ENCODE data around the gene SCN2A.
A peak's percentile ranks its signal among the peaks of the same experiment; 100 is the strongest.

Gene SCN2A

GRCh38 chr2:165402162-165402561 lies 162.9 kb downstream of the SCN2A start:
- DNase-seq (ENCODE audit: low read depth, low spot score) = peak; percentile 52
- no peak for TF ChIP-seq POLR2AphosphoS5 (IDR thresholded peaks at IDR 0.05; ENCODE audit: borderline replicate concordance, low read depth, low read length)
- TF ChIP-seq EZH2 (IDR thresholded peaks at IDR 0.05) = no peak
- no peak for TF ChIP-seq FOXP2 (optimal IDR thresholded peaks at IDR 0.05; ENCODE audit: control extremely low read depth, extremely low read length, insufficient read depth)

GRCh38 chr2:165406173-165406572 lies 167.0 kb downstream of the SCN2A start:
- no peaks in the 10 kb centered on the region for H3K36me3 ChIP-seq (ENCODE audit: insufficient read depth, low read length)
- no peak for DNase-seq (ENCODE audit: low read depth, low spot score)
- no peak overlapping the region for H3K9ac ChIP-seq (ENCODE audit: insufficient read length)

More at GRCh38 chr2:165402162-165402561, 162.9 kb downstream of the SCN2A start:
- Histone ChIP-seq H3K9me3 (ENCODE audit: low read depth, low read length) (no peaks in the 10 kb centered on the region), H3K9ac (ENCODE audit: insufficient read length) (peak overlapping the region; percentile 61), H3K36me3 (ENCODE audit: insufficient read depth, low read length) (no peaks in the 10 kb centered on the region), H3K4me3 (peak overlapping the region; percentile 61), H3K27ac (peak overlapping the region; percentile 92)

GRCh38 chr2:165407466-165407865 lies 168.3 kb downstream of the SCN2A start:
- H3K27ac ChIP-seq = peak overlapping the region; percentile 92
- H3K9me3 ChIP-seq (ENCODE audit: low read depth, low read length) = no peaks in the 10 kb centered on the region
- no peak for TF ChIP-seq FOXP2 (optimal IDR thresholded peaks at IDR 0.05; ENCODE audit: control extremely low read depth, extremely low read length, insufficient read depth)
- no peak for TF ChIP-seq POLR2AphosphoS5 (IDR thresholded peaks at IDR 0.05; ENCODE audit: borderline replicate concordance, low read depth, low read length)
- no peak for TF ChIP-seq EZH2 (IDR thresholded peaks at IDR 0.05)

More at GRCh38 chr2:165406173-165406572, 167.0 kb downstream of the SCN2A start:
- Histone ChIP-seq H3K9me3 (ENCODE audit: low read depth, low read length) (no peaks in the 10 kb centered on the region), H3K4me3 (no peak overlapping the region), H3K27ac (no peak overlapping the region)
- TF ChIP-seq POLR2AphosphoS5 (IDR thresholded peaks at IDR 0.05; ENCODE audit: borderline replicate concordance, low read depth, low read length) = no peak
- no peak for TF ChIP-seq EZH2 (IDR thresholded peaks at IDR 0.05)
- no peak for TF ChIP-seq FOXP2 (optimal IDR thresholded peaks at IDR 0.05; ENCODE audit: control extremely low read depth, extremely low read length, insufficient read depth)

GRCh38 chr2:165408186-165408585 lies 169.0 kb downstream of the SCN2A start:
- peak; percentile 41; the same call in 1 of the 2 replicates for TF ChIP-seq POLR2AphosphoS5 (IDR thresholded peaks at IDR 0.05; ENCODE audit: borderline replicate concordance, low read depth, low read length)
- TF ChIP-seq FOXP2 (optimal IDR thresholded peaks at IDR 0.05; ENCODE audit: control extremely low read depth, extremely low read length, insufficient read depth) = no peak
- no peak for TF ChIP-seq EZH2 (IDR thresholded peaks at IDR 0.05)
- no peaks in the 10 kb centered on the region for H3K9me3 ChIP-seq (ENCODE audit: low read depth, low read length)
- peak overlapping the region; percentile 45 for H3K4me3 ChIP-seq
- H3K27ac ChIP-seq = peak overlapping the region; percentile 92
- H3K36me3 ChIP-seq (ENCODE audit: insufficient read depth, low read length) = no peaks in the 10 kb centered on the region
- no peak overlapping the region for H3K9ac ChIP-seq (ENCODE audit: insufficient read length)
- DNase-seq (ENCODE audit: low read depth, low spot score) = no peak

More at GRCh38 chr2:165407466-165407865, 168.3 kb downstream of the SCN2A start:
- no peak for DNase-seq (ENCODE audit: low read depth, low spot score)
- Histone ChIP-seq H3K4me3 (no peak overlapping the region), H3K36me3 (ENCODE audit: insufficient read depth, low read length) (no peaks in the 10 kb centered on the region), H3K9ac (ENCODE audit: insufficient read length) (no peak overlapping the region)

GRCh38 chr2:165410276-165410675 lies 171.1 kb downstream of the SCN2A start:
- peak; percentile 84 for DNase-seq (ENCODE audit: low read depth, low spot score)
- H3K27ac ChIP-seq = peak overlapping the region; percentile 92
- H3K4me3 ChIP-seq = peak overlapping the region; percentile 67
- H3K9ac ChIP-seq (ENCODE audit: insufficient read length) = peak overlapping the region; percentile 51
- H3K36me3 ChIP-seq (ENCODE audit: insufficient read depth, low read length) = no peaks in the 10 kb centered on the region
- H3K9me3 ChIP-seq (ENCODE audit: low read depth, low read length) = no peaks in the 10 kb centered on the region
- TF ChIP-seq POLR2AphosphoS5 (IDR thresholded peaks at IDR 0.05; ENCODE audit: borderline replicate concordance, low read depth, low read length) = peak; percentile 67; the same call in 1 of the 2 replicates
- TF ChIP-seq FOXP2 (optimal IDR thresholded peaks at IDR 0.05; ENCODE audit: control extremely low read depth, extremely low read length, insufficient read depth) = no peak
- no peak for TF ChIP-seq EZH2 (IDR thresholded peaks at IDR 0.05)

GRCh38 chr2:165414187-165414586 lies 175.0 kb downstream of the SCN2A start:
- no peak for TF ChIP-seq POLR2AphosphoS5 (IDR thresholded peaks at IDR 0.05; ENCODE audit: borderline replicate concordance, low read depth, low read length)
- TF ChIP-seq EZH2 (IDR thresholded peaks at IDR 0.05) = no peak
- no peak for TF ChIP-seq FOXP2 (optimal IDR thresholded peaks at IDR 0.05; ENCODE audit: control extremely low read depth, extremely low read length, insufficient read depth)
- DNase-seq (ENCODE audit: low read depth, low spot score) = no peak
- no peak overlapping the region for H3K27ac ChIP-seq
- H3K9ac ChIP-seq (ENCODE audit: insufficient read length) = no peak overlapping the region
- H3K4me3 ChIP-seq = no peak overlapping the region
- H3K36me3 ChIP-seq (ENCODE audit: insufficient read depth, low read length) = no peaks in the 10 kb centered on the region
- H3K9me3 ChIP-seq (ENCODE audit: low read depth, low read length) = no peaks in the 10 kb centered on the region

GRCh38 chr2:165417009-165417408 lies 177.8 kb downstream of the SCN2A start:
- H3K27ac ChIP-seq = no peak overlapping the region
- no peak overlapping the region for H3K9ac ChIP-seq (ENCODE audit: insufficient read length)
- no peak for TF ChIP-seq EZH2 (IDR thresholded peaks at IDR 0.05)
- no peak for TF ChIP-seq FOXP2 (optimal IDR thresholded peaks at IDR 0.05; ENCODE audit: control extremely low read depth, extremely low read length, insufficient read depth)
- no peak for TF ChIP-seq POLR2AphosphoS5 (IDR thresholded peaks at IDR 0.05; ENCODE audit: borderline replicate concordance, low read depth, low read length)
- H3K9me3 ChIP-seq (ENCODE audit: low read depth, low read length) = no peaks in the 10 kb centered on the region
- H3K36me3 ChIP-seq (ENCODE audit: insufficient read depth, low read length) = peaks cover 4% of the 10 kb centered on the region; the same call in 1 of the 2 replicates
- H3K4me3 ChIP-seq = no peak overlapping the region
- DNase-seq (ENCODE audit: low read depth, low spot score) = no peak

- H3K9me3 ChIP-seq (ENCODE audit: low read depth, low read length) = peaks cover 10% of the 10 kb centered on the region; the same call in 1 of the 2 replicates
- no peak overlapping the region for H3K4me3 ChIP-seq
- DNase-seq (ENCODE audit: low read depth, low spot score) = no peak
- no peak overlapping the region for H3K9ac ChIP-seq (ENCODE audit: insufficient read length)
- no peak overlapping the region for H3K27ac ChIP-seq
- peaks cover 4% of the 10 kb centered on the region; the same call in 1 of the 2 replicates for H3K36me3 ChIP-seq (ENCODE audit: insufficient read depth, low read length)
- TF ChIP-seq EZH2 (IDR thresholded peaks at IDR 0.05) (no peak), FOXP2 (optimal IDR thresholded peaks at IDR 0.05; ENCODE audit: control extremely low read depth, extremely low read length, insufficient read depth) (no peak), POLR2AphosphoS5 (IDR thresholded peaks at IDR 0.05; ENCODE audit: borderline replicate concordance, low read depth, low read length) (no peak)
These were observed 181.0 kb downstream of the SCN2A start for GRCh38 chr2:165420231-165420630.

GRCh38 chr2:165423081-165423480 lies 183.9 kb downstream of the SCN2A start:
- no peak for TF ChIP-seq EZH2 (IDR thresholded peaks at IDR 0.05)
- TF ChIP-seq FOXP2 (optimal IDR thresholded peaks at IDR 0.05; ENCODE audit: control extremely low read depth, extremely low read length, insufficient read depth) = no peak
- no peak for TF ChIP-seq POLR2AphosphoS5 (IDR thresholded peaks at IDR 0.05; ENCODE audit: borderline replicate concordance, low read depth, low read length)
- H3K4me3 ChIP-seq = no peak overlapping the region
- no peak overlapping the region for H3K9ac ChIP-seq (ENCODE audit: insufficient read length)
- peaks cover 10% of the 10 kb centered on the region; the same call in 1 of the 2 replicates for H3K9me3 ChIP-seq (ENCODE audit: low read depth, low read length)
- H3K36me3 ChIP-seq (ENCODE audit: insufficient read depth, low read length) = peaks cover 4% of the 10 kb centered on the region; the same call in 1 of the 2 replicates
- DNase-seq (ENCODE audit: low read depth, low spot score) = no peak
- H3K27ac ChIP-seq = no peak overlapping the region

Measured in SK-N-MC (cell line).